Activated naive CD8-positive, alpha-beta T cell (primary cell): ENCODE data around the gene MLLT6.

ENCODE experiments used
- H3K27ac Mint-ChIP-seq: one replicate; pipeline ENCODE4 v1.8.0; 2021; ENCODE audit warnings: mixed read lengths
- H3K27me3 Mint-ChIP-seq: one replicate; pipeline ENCODE4 v1.8.0; 2021; ENCODE audit warnings: mixed read lengths
- H3K36me3 Mint-ChIP-seq: one replicate; pipeline ENCODE4 v1.8.0; 2021; ENCODE audit warnings: mixed read lengths
- H3K4me1 Mint-ChIP-seq: one replicate; pipeline ENCODE4 v1.8.0; 2021; ENCODE audit warnings: low read depth, mixed read lengths
- H3K4me3 Mint-ChIP-seq: one replicate; pipeline ENCODE4 v1.8.0; 2021; ENCODE audit warnings: mild to moderate bottlenecking, mixed read lengths
- H3K9me3 Mint-ChIP-seq: one replicate; pipeline ENCODE4 v1.8.0; 2021; ENCODE audit warnings: low read depth, mixed read lengths

The MLLT6 gene

GRCh38 chr17:38748149-38748891 is 43.2 kb downstream of the MLLT6 start, which contains the start of gene PCGF2:
Gene PCGF2, minus strand, starts transcription at chr17:38748336. Its CDS starts 7,934 bp downstream, at chr17:38740402.
- H3K9me3 Mint-ChIP-seq, result no peaks in the 10 kb centered on the region
- H3K27ac Mint-ChIP-seq, result no peak within 1 kb of the TSS
- H3K36me3 Mint-ChIP-seq, result peaks cover 2% of the 10 kb centered on the region
- H3K4me1 Mint-ChIP-seq, result peaks cover 39% of the 10 kb centered on the region
- H3K4me3 Mint-ChIP-seq, result peak within 1 kb of the TSS; percentile 78
- H3K27me3 Mint-ChIP-seq, result peaks cover 7% of the 10 kb centered on the region

- peak overlapping the region; percentile 67 for H3K4me3 Mint-ChIP-seq
- peaks cover 7% of the 10 kb centered on the region for H3K27me3 Mint-ChIP-seq
- no peaks in the 10 kb centered on the region for H3K9me3 Mint-ChIP-seq
- H3K27ac Mint-ChIP-seq, result no peak overlapping the region
- H3K4me1 Mint-ChIP-seq, result peaks cover 44% of the 10 kb centered on the region
- peaks cover 5% of the 10 kb centered on the region for H3K36me3 Mint-ChIP-seq
Observed at GRCh38 chr17:38748892-38749222, 43.8 kb downstream of the MLLT6 start.

- Mint-ChIP-seq H3K27me3 (peaks cover 7% of the 10 kb centered on the region), H3K4me1 (peaks cover 48% of the 10 kb centered on the region), H3K9me3 (no peaks in the 10 kb centered on the region), H3K36me3 (peaks cover 6% of the 10 kb centered on the region), H3K27ac (no peak overlapping the region), H3K4me3 (peak overlapping the region; percentile 67)
Observed at GRCh38 chr17:38749223-38750043, 44.4 kb downstream of the MLLT6 start.

- Mint-ChIP-seq H3K4me1 (peaks cover 52% of the 10 kb centered on the region), H3K4me3 (peak overlapping the region; percentile 99)
Observed at GRCh38 chr17:38750044-38750311, 44.9 kb downstream of the MLLT6 start.

GRCh38 chr17:38750312-38751121 is 45.4 kb downstream of the MLLT6 start:
- H3K9me3 Mint-ChIP-seq, result no peaks in the 10 kb centered on the region
- H3K36me3 Mint-ChIP-seq, result peaks cover 7% of the 10 kb centered on the region
- H3K27ac Mint-ChIP-seq, result peak overlapping the region; percentile 100
- peak overlapping the region; percentile 99 for H3K4me3 Mint-ChIP-seq
- H3K4me1 Mint-ChIP-seq, result peaks cover 52% of the 10 kb centered on the region
- H3K27me3 Mint-ChIP-seq, result peaks cover 7% of the 10 kb centered on the region

More at GRCh38 chr17:38750044-38750311, 44.9 kb downstream of the MLLT6 start:
- Mint-ChIP-seq H3K27ac (no peak overlapping the region), H3K36me3 (peaks cover 7% of the 10 kb centered on the region), H3K27me3 (peaks cover 7% of the 10 kb centered on the region), H3K9me3 (no peaks in the 10 kb centered on the region)

GRCh38 chr17:38751144-38751807 is 46.2 kb downstream of the MLLT6 start:
- Mint-ChIP-seq H3K36me3 (peaks cover 10% of the 10 kb centered on the region), H3K27ac (peak overlapping the region; percentile 100), H3K27me3 (peaks cover 4% of the 10 kb centered on the region), H3K9me3 (no peaks in the 10 kb centered on the region), H3K4me3 (peak overlapping the region; percentile 99), H3K4me1 (peaks cover 52% of the 10 kb centered on the region)

- H3K27me3 Mint-ChIP-seq, result peaks cover 1% of the 10 kb centered on the region
- H3K27ac Mint-ChIP-seq, result peak overlapping the region; percentile 100
- H3K36me3 Mint-ChIP-seq, result peaks cover 10% of the 10 kb centered on the region
- peaks cover 46% of the 10 kb centered on the region for H3K4me1 Mint-ChIP-seq
- no peaks in the 10 kb centered on the region for H3K9me3 Mint-ChIP-seq
- peak overlapping the region; percentile 99 for H3K4me3 Mint-ChIP-seq
Observed at GRCh38 chr17:38751808-38752307, 46.8 kb downstream of the MLLT6 start.

GRCh38 chr17:38752308-38753070 is 47.4 kb downstream of the MLLT6 start, which contains the start of gene PSMB3:
Gene PSMB3, plus strand, starts transcription at chr17:38752741. Its CDS starts 86 bp downstream, at chr17:38752827.
- Mint-ChIP-seq H3K4me1 (peaks cover 46% of the 10 kb centered on the region), H3K9me3 (no peaks in the 10 kb centered on the region), H3K4me3 (peak within 1 kb of the TSS; percentile 99), H3K36me3 (peaks cover 10% of the 10 kb centered on the region), H3K27ac (peak within 1 kb of the TSS; percentile 100), H3K27me3 (peaks cover 1% of the 10 kb centered on the region)

GRCh38 chr17:38753071-38753506 is 48.0 kb downstream of the MLLT6 start:
- no peaks in the 10 kb centered on the region for H3K9me3 Mint-ChIP-seq
- peak overlapping the region; percentile 100 for H3K27ac Mint-ChIP-seq
- H3K27me3 Mint-ChIP-seq, result peaks cover 1% of the 10 kb centered on the region
- peaks cover 10% of the 10 kb centered on the region for H3K36me3 Mint-ChIP-seq
- peak overlapping the region; percentile 99 for H3K4me3 Mint-ChIP-seq
- H3K4me1 Mint-ChIP-seq, result peaks cover 46% of the 10 kb centered on the region

GRCh38 chr17:38761612-38762011 is 56.5 kb downstream of the MLLT6 start:
- no peaks in the 10 kb centered on the region for H3K36me3 Mint-ChIP-seq
- H3K9me3 Mint-ChIP-seq, result no peaks in the 10 kb centered on the region
- peaks cover 11% of the 10 kb centered on the region for H3K4me1 Mint-ChIP-seq
- no peaks in the 10 kb centered on the region for H3K27me3 Mint-ChIP-seq
- no peak overlapping the region for H3K4me3 Mint-ChIP-seq
- H3K27ac Mint-ChIP-seq, result peak overlapping the region; percentile 41

- H3K27me3 Mint-ChIP-seq, result no peaks in the 10 kb centered on the region
- H3K4me3 Mint-ChIP-seq, result no peak overlapping the region
- peaks cover 11% of the 10 kb centered on the region for H3K4me1 Mint-ChIP-seq
- no peaks in the 10 kb centered on the region for H3K36me3 Mint-ChIP-seq
- H3K27ac Mint-ChIP-seq, result no peak overlapping the region
- no peaks in the 10 kb centered on the region for H3K9me3 Mint-ChIP-seq
Observed at GRCh38 chr17:38762231-38762630, 57.2 kb downstream of the MLLT6 start.

- H3K27ac Mint-ChIP-seq, result no peak overlapping the region
- no peaks in the 10 kb centered on the region for H3K27me3 Mint-ChIP-seq
- no peak overlapping the region for H3K4me3 Mint-ChIP-seq
- peaks cover 6% of the 10 kb centered on the region for H3K4me1 Mint-ChIP-seq
- H3K36me3 Mint-ChIP-seq, result no peaks in the 10 kb centered on the region
- H3K9me3 Mint-ChIP-seq, result no peaks in the 10 kb centered on the region
Observed at GRCh38 chr17:38766341-38766740, 61.3 kb downstream of the MLLT6 start.

GRCh38 chr17:38768417-38768816 is 63.3 kb downstream of the MLLT6 start:
- Mint-ChIP-seq H3K36me3 (no peaks in the 10 kb centered on the region), H3K27ac (peak overlapping the region; percentile 50), H3K4me3 (no peak overlapping the region), H3K27me3 (no peaks in the 10 kb centered on the region), H3K4me1 (peaks cover 2% of the 10 kb centered on the region), H3K9me3 (no peaks in the 10 kb centered on the region)
